GM12878 (cell line): ENCODE results near the gene THRB. TPM values are rescaled to one million over a fixed set of nuclear protein-coding genes. Genes with fewer than 3 reads are reported as not detected.

Experiments used
- ATAC-seq: fragments of 200-7000 bp; cut with Tn5 transposase; 3 replicates; pipeline ENCODE4 v1.9.1; 2020; ENCODE audit warnings: mild to moderate bottlenecking, moderate library complexity
- BruUV-seq: library from RNA; stranded (reverse); fragments of 400-500 nt; replicated peaks from 2 replicates; lab custom pipeline; 2021; lab: Mats Ljungman, UMichigan
- CTCF ChIA-PET: fragments of 300-600 bp; sonication (Branson Sonifier 250); formaldehyde crosslinking; extraction: SDS; loops from one replicate; lab custom pipeline; 2021; ENCODE audit warnings: inconsistent platforms; lab: Yijun Ruan, JAX
- POLR2A ChIA-PET: fragments of 350-600 bp; formaldehyde crosslinking; extraction: SDS; loops from one replicate; lab custom pipeline; 2021; ENCODE audit warnings: inconsistent platforms; lab: Charles Lee
- RAD21 ChIA-PET: fragments of 300-600 bp; sonication (Branson Sonifier 250); formaldehyde crosslinking; loops from one replicate; lab custom pipeline; 2023; ENCODE audit warnings: antibody characterized with exemption; ENCODE audit not compliant: unreplicated experiment; lab: Charles Lee
- SMC1A ChIA-PET: fragments of 300-600 bp; sonication (Branson Sonifier 250); formaldehyde crosslinking; loops from one replicate; lab custom pipeline; 2023; ENCODE audit not compliant: unreplicated experiment, uncharacterized antibody; lab: Charles Lee
- DNase-seq: peaks from one replicate; pipeline ENCODE4 v3.0.0-alpha.2; 2011; ENCODE audit warnings: low read depth, low spot score
- FAIRE-seq: peaks from 3 replicates; lab custom pipeline; 2011; peaks lifted over from hg19 to GRCh38; lab: Jason Lieb, UNC
- H2AFZ ChIP-seq: 2 replicates; pipeline ENCODE4 v1.6.0; 2011; ENCODE audit warnings: low read depth, low read length, control low read depth; ENCODE audit not compliant: control insufficient read depth
- H3K27ac ChIP-seq: 2 replicates; pipeline ENCODE4 v1.5.1; 2011; ENCODE audit warnings: control low read depth; ENCODE audit not compliant: control insufficient read depth, insufficient read depth
- H3K27me3 ChIP-seq, 2 experiments: replicated peaks in 1 of 2; 2 replicates each; pipeline versions ENCODE4 v1.6.0 to v1.6.1; 2011; ENCODE audit warnings: low read length in 1 of 2; ENCODE audit not compliant: control insufficient read depth in 2 of 2, insufficient read depth in 2 of 2
- H3K36me3 ChIP-seq, 2 experiments: 2 replicates each; pipeline ENCODE4 v1.5.1; 2011; ENCODE audit warnings: low read length in 1 of 2; ENCODE audit not compliant: control insufficient read depth in 2 of 2, insufficient read depth in 2 of 2
- H3K4me1 ChIP-seq: 2 replicates; pipeline ENCODE4 v1.6.1; 2011; ENCODE audit warnings: mild to moderate bottlenecking, low read length, moderate library complexity, mixed read lengths; ENCODE audit not compliant: control insufficient read depth, insufficient read depth
- H3K4me2 ChIP-seq: 2 replicates; pipeline ENCODE4 v1.6.0; 2011; ENCODE audit warnings: control low read depth; ENCODE audit not compliant: control insufficient read depth, insufficient read depth
- H3K4me3 ChIP-seq: fragments of 200-600 bp; sonication (generic); 2 replicates; pipeline ENCODE4 v1.5.1; 2016
- H3K79me2 ChIP-seq: 2 replicates; pipeline ENCODE4 v1.6.0; 2011; ENCODE audit warnings: low read length; ENCODE audit not compliant: control insufficient read depth, insufficient read depth
- H3K9ac ChIP-seq: 2 replicates; pipeline ENCODE4 v1.8.0; 2011; ENCODE audit warnings: low read length, control low read depth, mixed read lengths; ENCODE audit not compliant: control insufficient read depth, insufficient read depth
- H3K9me3 ChIP-seq: replicated peaks from 3 replicates; pipeline ENCODE4 v1.5.1; 2011; ENCODE audit warnings: mild to moderate bottlenecking, low read length; ENCODE audit not compliant: control insufficient read depth, insufficient read depth
- H4K20me1 ChIP-seq: 2 replicates; pipeline ENCODE4 v1.6.0; 2011; ENCODE audit not compliant: control insufficient read depth, insufficient read depth
- ASH2L ChIP-seq: fragments of 300-600, 200-600 bp; sonication (generic); IDR thresholded peaks from 2 replicates; pipeline ENCODE4 v1.6.1; 2017; ENCODE audit warnings: low read depth, mild to moderate bottlenecking, borderline replicate concordance
- ATF2 ChIP-seq: IDR thresholded peaks from 2 replicates; pipeline ENCODE4 v1.6.1; 2012; ENCODE audit warnings: low read length, inconsistent platforms
- EGR1 ChIP-seq, 2 experiments: IDR thresholded peaks; 1 replicate in 1 of 2; 2 replicates in 1 of 2; pipeline ENCODE4 v1.6.1; 2011 to 2012; ENCODE audit warnings: low read depth in 2 of 2, low read length in 2 of 2, borderline replicate concordance in 1 of 2, mild to moderate bottlenecking in 1 of 2, moderate library complexity in 1 of 2
- RAD21 ChIP-seq: IDR thresholded peaks from 2 replicates; pipeline ENCODE4 v1.6.1; 2011; ENCODE audit warnings: mild to moderate bottlenecking, low read depth, low read length, moderate library complexity; ENCODE audit not compliant: insufficient read depth
- REST ChIP-seq: IDR thresholded peaks from 2 replicates; pipeline ENCODE4 v1.6.1; 2012; ENCODE audit warnings: mild to moderate bottlenecking, low read depth, low read length
- RUNX3 ChIP-seq: IDR thresholded peaks from 2 replicates; pipeline ENCODE4 v1.6.1; 2012; ENCODE audit warnings: low read length, inconsistent platforms
- WGBS: methylation state at CpG from one replicate; pipeline ENCODE4 v1.1.6; 2016; ENCODE audit warnings: low lambda C conversion rate; ENCODE audit not compliant: insufficient replicate concordance, insufficient coverage; ENCODE audit errors: missing lambda C conversion rate; 5-methylcytosine and 5-hydroxymethylcytosine counted together
- in situ Hi-C: fragments of 300-500 bp; cut with MboI; formaldehyde crosslinking; loops from 9 replicates; pipeline ENCODE4 v1.14.3; 2018; ENCODE audit warnings: mixed read lengths
- intact Hi-C: fragments of 100-400 bp; cut with micrococcal nuclease; formaldehyde crosslinking; loops from one replicate; pipeline ENCODE4 v1.14.2; 2022; ENCODE audit not compliant: unreplicated experiment
- polyA plus RNA-seq, 11 experiments: library from polyadenylated mRNA; depleted of rRNA in 4 of 11; unstranded in 6 of 11; stranded (reverse) in 5 of 11; fragments of >200 nt; fragmentation: Nextera tagmentation in 4 of 11; fragmentation: Illumina TruSeq in 1 of 11; extraction: Ambion mirVana in 4 of 11; extraction: Trizol in 1 of 11; gene quantifications; 1 replicate in 1 of 11; 2 replicates in 10 of 11; pipeline versions ENCODE4 v1.2.1 to v1.2.3, GENCODE V29; 2011 to 2016; ENCODE audit warnings: inconsistent platforms in 2 of 11, missing spikeins in 2 of 11, low read depth in 1 of 11
- total RNA-seq, 4 experiments: library from RNA; depleted of rRNA in 3 of 4; stranded (reverse); fragments of >200 nt in 3 of 4; fragmentation: Illumina TruSeq in 1 of 4; extraction: Trizol in 1 of 4; gene quantifications; 2 replicates each; pipeline versions ENCODE4 v1.2.1 to v1.2.3, GENCODE V29; 2013 to 2021

The THRB gene
- total and polyA plus RNA-seq, 10 of the 15 experiments (the other 5 are each of a cell fraction or from before 2014, with no cell fraction given): 0.05 TPM; not detected in 9

GRCh38 chr3:24454856-24455255 is 39.8 kb downstream of the THRB start:
- no peak for ATAC-seq
- ChIA-PET RAD21 (no interaction called here), SMC1A (no interaction called here)
- H3K9ac ChIP-seq: no peak overlapping the region
- no peaks in the 10 kb centered on the region for H3K79me2 ChIP-seq
- TF ChIP-seq RUNX3: no peak
- no peak for TF ChIP-seq EGR1 (IDR thresholded peaks at IDR 0.05; ENCODE audit: borderline replicate concordance in 1 of 2, low read depth in 2 of 2, low read length in 2 of 2)
- TF ChIP-seq REST: no peak
- TF ChIP-seq ATF2: no peak
- no peak for TF ChIP-seq ASH2L
- no peak for TF ChIP-seq RAD21
- TF ChIP-seq, all 136 proteins: peak for 0
- FAIRE-seq: no peak
- H2AFZ ChIP-seq: no peak overlapping the region
- intact Hi-C loops: no loop called here
- CTCF ChIA-PET: no interaction called here
- no peak overlapping the region for H3K4me3 ChIP-seq
- 0% methylated on average over 3 of the region's 3 CpGs for WGBS
- no peaks in the 10 kb centered on the region; a peak in 1 of 4 replicates for H3K27me3 ChIP-seq
- POLR2A ChIA-PET: no interaction called here
- no peaks in the 10 kb centered on the region for H3K4me1 ChIP-seq
- no peak overlapping the region for H3K4me2 ChIP-seq
- H3K36me3 ChIP-seq: no peaks in the 10 kb centered on the region
- H3K9me3 ChIP-seq: no peaks in the 10 kb centered on the region
- no peak overlapping the region for H3K27ac ChIP-seq
- no peaks in the 10 kb centered on the region for H4K20me1 ChIP-seq
- DNase-seq: no peak
- no TSS peak for BruUV-seq
- in situ Hi-C loops: no loop called here
